ENCODE data around the gene METAP1D.

The METAP1D gene

GRCh38 chr2:172083628-172084394 is 84.1 kb downstream of the METAP1D start:
- no peak for TF ChIP-seq CTCF (IDR thresholded peaks at IDR 0.05; ENCODE audit: borderline replicate concordance, insufficient read depth, low read depth, low read length)
- peak overlapping the region; percentile 62 for H3K4me3 ChIP-seq (ENCODE audit: low read depth, low read length)

DNA sequence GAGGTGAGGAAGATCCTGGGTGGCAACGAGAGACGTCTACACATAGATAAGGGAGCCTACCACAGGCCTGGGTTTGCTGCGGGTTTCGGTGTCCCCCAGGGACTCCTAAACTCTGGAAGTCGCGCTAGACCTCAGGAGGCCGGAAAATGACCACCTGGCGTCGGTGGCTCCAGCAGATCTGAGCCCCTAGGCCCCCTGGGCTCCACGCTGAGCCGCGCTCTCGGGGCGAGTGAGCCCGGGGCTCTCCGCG is 84.6 kb downstream of the METAP1D start:
- no peak for TF ChIP-seq CTCF (IDR thresholded peaks at IDR 0.05; ENCODE audit: borderline replicate concordance, insufficient read depth, low read depth, low read length)
- H3K4me3 ChIP-seq (ENCODE audit: low read depth, low read length), result peak overlapping the region; percentile 62

GRCh38 chr2:172084645-172085459 is 85.1 kb downstream of the METAP1D start:
- peak overlapping the region; percentile 62 for H3K4me3 ChIP-seq (ENCODE audit: low read depth, low read length)
- TF ChIP-seq CTCF (IDR thresholded peaks at IDR 0.05; ENCODE audit: borderline replicate concordance, insufficient read depth, low read depth, low read length), result no peak

DNA sequence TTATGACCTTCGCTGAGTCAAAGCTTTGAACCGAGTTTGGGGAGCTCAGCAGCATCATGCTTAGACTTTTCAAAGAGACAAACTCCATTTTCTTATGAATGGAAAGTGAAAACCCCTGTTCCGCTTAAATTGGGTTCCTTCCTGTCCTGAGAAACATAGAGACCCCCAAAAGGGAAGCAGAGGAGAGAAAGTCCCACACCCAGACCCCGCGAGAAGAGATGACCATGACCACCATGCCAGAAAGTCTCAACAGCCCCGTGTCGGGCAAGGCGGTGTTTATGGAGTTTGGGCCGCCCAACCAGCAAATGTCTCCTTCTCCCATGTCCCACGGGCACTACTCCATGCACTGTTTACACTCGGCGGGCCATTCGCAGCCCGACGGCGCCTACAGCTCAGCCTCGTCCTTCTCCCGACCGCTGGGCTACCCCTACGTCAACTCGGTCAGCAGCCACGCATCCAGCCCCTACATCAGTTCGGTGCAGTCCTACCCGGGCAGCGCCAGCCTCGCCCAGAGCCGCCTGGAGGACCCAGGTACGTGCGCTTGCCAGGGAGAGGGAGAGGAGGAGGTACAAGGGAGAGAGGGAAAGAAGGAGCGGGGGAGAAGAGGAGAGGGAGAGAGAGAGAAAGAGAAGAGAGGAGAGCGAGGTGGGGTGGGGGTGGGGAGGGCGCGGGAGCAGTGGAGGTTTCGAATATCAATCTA is 85.9 kb downstream of the METAP1D start, which contains the start of gene DLX1:
Gene DLX1 (plus strand): TSS at position 48 of the 700 bp plus-strand sequence. CDS start 171 bp downstream, at position 219.
- H3K4me3 ChIP-seq (ENCODE audit: low read depth, low read length), result peak within 1 kb of the TSS; percentile 62
- no peak for TF ChIP-seq CTCF (IDR thresholded peaks at IDR 0.05; ENCODE audit: borderline replicate concordance, insufficient read depth, low read depth, low read length)

DNA sequence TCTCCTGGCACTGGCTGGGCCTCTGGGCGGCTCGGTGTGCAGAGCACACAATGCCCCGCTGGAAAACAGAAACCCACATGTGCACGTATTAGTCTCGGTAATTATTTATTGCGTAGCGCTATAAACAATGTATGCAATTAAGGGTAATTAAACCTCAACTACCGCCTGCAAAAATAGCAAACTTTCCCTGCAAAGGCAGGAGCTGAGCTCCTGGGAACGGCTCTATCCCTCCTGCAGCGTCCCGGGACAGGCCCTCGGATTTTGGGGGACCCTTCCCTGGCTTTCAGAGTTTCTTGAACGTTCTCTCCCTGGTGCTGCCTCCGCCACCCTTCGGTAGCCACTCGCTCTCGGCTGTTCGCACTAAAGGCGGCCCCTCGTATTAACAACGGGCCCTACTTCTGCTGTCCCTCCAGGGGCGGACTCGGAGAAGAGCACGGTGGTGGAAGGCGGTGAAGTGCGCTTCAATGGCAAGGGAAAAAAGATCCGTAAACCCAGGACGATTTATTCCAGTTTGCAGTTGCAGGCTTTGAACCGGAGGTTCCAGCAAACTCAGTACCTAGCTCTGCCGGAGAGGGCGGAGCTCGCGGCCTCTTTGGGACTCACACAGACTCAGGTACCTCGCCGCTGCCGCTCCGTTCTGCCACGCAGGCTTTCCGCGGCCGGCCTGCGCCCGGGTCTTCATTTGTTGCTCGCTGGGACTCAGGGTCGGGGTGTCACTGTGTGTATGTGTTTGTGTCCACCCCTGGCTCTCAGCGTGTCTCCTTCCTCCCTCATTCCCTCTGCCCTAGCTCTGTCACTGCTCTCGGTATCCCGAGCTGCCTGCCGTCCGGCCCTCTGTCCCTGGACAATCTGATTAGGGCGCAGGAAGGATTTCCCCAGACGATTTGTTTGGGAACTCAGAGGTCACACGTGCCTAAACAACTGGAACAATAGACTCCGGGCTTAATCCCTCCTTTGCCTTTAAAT is 86.8 kb downstream of the METAP1D start:
- TF ChIP-seq CTCF (IDR thresholded peaks at IDR 0.05; ENCODE audit: borderline replicate concordance, insufficient read depth, low read depth, low read length), result peak; percentile 43; the same call in 1 of the 2 replicates
- peak overlapping the region; percentile 14 for H3K4me3 ChIP-seq (ENCODE audit: low read depth, low read length)

- no peak for TF ChIP-seq CTCF (IDR thresholded peaks at IDR 0.05; ENCODE audit: borderline replicate concordance, insufficient read depth, low read depth, low read length)
- H3K4me3 ChIP-seq (ENCODE audit: low read depth, low read length), result no peak overlapping the region
Observed at GRCh38 chr2:172087207-172087779, 87.5 kb downstream of the METAP1D start.
